Right lobe of liver (tissue), 6 donors: ENCODE data around the gene ARMH1. TPM values are rescaled to one million over a fixed set of nuclear protein-coding genes. Genes with fewer than 3 reads are reported as not detected.
"Not testable (repeated sequence)": the region's sequence is repeated elsewhere in the genome, so short reads cannot be mapped to it uniquely, and the experiment has no call there.

Experiments
- ATAC-seq, 4 donors: fragments of 200-7000 bp; cut with Tn5 transposase; one replicate each; pipeline ENCODE4 v1.9.1; 2020; ENCODE audit warnings: mild to moderate bottlenecking in 4 of 4, moderate library complexity in 4 of 4
- DNase-seq, 3 donors: peaks; one replicate each; pipeline ENCODE4 v3.0.0-alpha.2; 2020
- H3K27ac ChIP-seq, 3 donors: fragments of 200-600 bp; one replicate each; pipeline ENCODE4 v1.8.0; 2022
- H3K27me3 ChIP-seq, 2 donors: fragments of 200-600 bp; one replicate each; pipeline ENCODE4 v1.8.0; 2022
- H3K36me3 ChIP-seq, 4 donors: fragments of 200-600 bp; sonication (generic) in 1 of 4; one replicate each; pipeline versions ENCODE4 v1.5.1 to v1.8.0; 2017 to 2022; ENCODE audit warnings: control low read depth in 1 of 4
- H3K4me1 ChIP-seq, 4 donors: fragments of 200-600 bp; sonication (generic) in 1 of 4; one replicate each; pipeline versions ENCODE4 v1.5.1 to v1.8.0; 2017 to 2022; ENCODE audit warnings: control low read depth in 1 of 4
- H3K4me3 ChIP-seq, 3 donors: fragments of 200-600 bp; one replicate each; pipeline ENCODE4 v1.8.0; 2022
- H3K9me3 ChIP-seq, 4 donors: fragments of 200-600 bp; sonication (generic) in 1 of 4; one replicate each; pipeline versions ENCODE4 v1.5.1 to v1.8.0; 2017 to 2022; ENCODE audit warnings: control low read depth in 1 of 4
- POLR2A ChIP-seq: fragments of 450-650 bp; IDR thresholded peaks from one replicate; pipeline ENCODE4 v1.6.1; 2017; ENCODE audit warnings: antibody characterized with exemption, mild to moderate bottlenecking
- whole genome bisulfite sequencing: methylation state at CpG from one replicate; pipeline ENCODE4 v1.1.6; 2018; ENCODE audit warnings: low coverage, low lambda C conversion rate; ENCODE audit not compliant: insufficient coverage; ENCODE audit errors: missing lambda C conversion rate; 5-methylcytosine and 5-hydroxymethylcytosine counted together
- intact Hi-C, 2 donors: fragments of 100-400 bp; cut with DNase I; formaldehyde crosslinking; loops; one replicate each; pipeline versions ENCODE4 v1.11.2 to v1.14.1; 2022
- total RNA-seq, 6 experiments: library from RNA; depleted of rRNA in 2 of 6; stranded (reverse); fragments of >200 nt in 2 of 6; fragmentation: NEBNext Ultra II Directional in 3 of 6; extraction: Animal tissue kit (Norgen Biotek cat#: 25700) in 3 of 6; gene quantifications; one replicate each; pipeline versions ENCODE4 v1.1.0 to v1.2.4, GENCODE V29; 2016 to 2023
- TF ChIP-seq, protein P1 (sequence below), 4 donors: fragments of 200-600 bp in 3 of 4; fragments of 450-650 bp in 1 of 4; IDR thresholded peaks; one replicate each; pipeline versions ENCODE4 v1.5.1 to v1.8.0; 2016 to 2022; ENCODE audit warnings: antibody characterized with exemption in 4 of 4, mild to moderate bottlenecking in 2 of 4
- donor health status: DM: no; HTN: yes; CAD: no.
- donor health status: DM: no; HTN: no; CAD: no.
- donor health status: DM: no; HTN: no; CAD: no.
- donor health status: DM: no; HTN: yes; CAD: no.
- donor health status: DM: no; HTN: yes; CAD: no.

The ARMH1 gene
- total RNA-seq, 6 experiments from 2014 or later, result 2.7 to 18.4 (median 5.2) TPM

DNA sequence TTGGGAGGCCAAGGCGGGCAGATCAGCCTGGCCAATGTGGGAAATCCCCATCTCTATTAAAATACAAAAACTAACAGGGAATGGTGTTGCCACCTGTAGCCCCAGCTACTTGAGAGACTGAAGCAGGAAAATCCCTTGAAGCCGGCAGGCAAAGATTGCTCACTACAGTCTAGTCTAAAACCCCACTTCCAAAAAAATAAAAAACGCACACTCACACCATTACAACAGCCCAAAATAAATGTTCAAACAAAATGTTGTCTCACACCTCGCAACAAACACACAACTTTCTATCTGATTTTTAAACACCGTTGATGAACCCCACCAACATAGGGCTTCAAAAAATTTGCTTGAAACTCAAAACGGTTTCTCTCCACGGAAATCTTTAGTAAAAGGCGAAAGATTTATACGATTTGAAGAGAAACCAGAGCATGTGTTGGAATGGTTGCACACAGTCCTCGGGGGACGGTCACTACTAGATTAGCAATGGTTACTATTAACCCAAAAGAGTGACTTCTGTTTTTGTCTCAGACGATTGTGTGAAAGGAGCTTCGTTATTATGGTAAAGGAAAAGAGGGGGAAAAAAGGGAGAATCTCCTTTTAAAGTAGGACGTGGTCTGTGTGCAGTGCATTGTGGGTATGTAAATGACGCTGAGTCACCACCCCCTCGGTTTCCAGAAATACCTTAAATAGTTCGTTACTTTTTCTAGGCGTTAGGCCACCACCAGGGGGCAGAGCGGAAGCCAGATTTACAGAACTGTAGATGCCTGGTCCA, 56.4 kb downstream of the ARMH1 start, which contains the start of gene RNU5D-1:
Gene RNU5D-1 (minus strand): TSS at position 430 of the 772 bp plus-strand sequence.
- intact Hi-C loops, result no loop called here

DNA sequence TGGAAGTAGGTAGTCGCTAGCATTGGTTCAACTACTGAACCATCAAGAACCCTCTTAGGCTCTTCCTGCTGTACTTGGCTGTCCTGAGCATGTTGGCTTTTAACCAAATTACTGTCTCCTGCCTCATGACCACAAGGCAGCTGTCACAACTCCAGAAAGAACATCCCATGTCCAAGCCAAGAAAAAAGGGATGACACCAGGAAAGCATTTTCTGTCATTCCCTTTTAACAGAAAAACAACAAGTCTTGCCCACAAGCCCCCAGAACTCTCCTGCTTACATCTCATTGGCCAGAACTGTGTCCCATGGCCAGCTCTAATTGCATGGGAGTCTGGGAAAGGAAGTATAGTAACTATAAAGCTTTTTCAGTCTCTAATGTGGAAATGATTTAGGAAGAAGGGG, 58.9 kb downstream of the ARMH1 start:
- Histone ChIP-seq H3K9me3 (no peaks in the 10 kb centered on the region), H3K4me1 (peaks cover 0 to 6% (median 0%) of the 10 kb centered on the region in 4 donors), H3K27ac (no peak overlapping the region), H3K27me3 (no peaks in the 10 kb centered on the region), H3K36me3 (no peaks in the 10 kb centered on the region), H3K4me3 (no peak overlapping the region)
- WGBS, result 64% methylated on average over 1 of the region's 1 CpG
- ATAC-seq, result no peak
- DNase-seq, result no peak
- TF ChIP-seq, protein P1, sequence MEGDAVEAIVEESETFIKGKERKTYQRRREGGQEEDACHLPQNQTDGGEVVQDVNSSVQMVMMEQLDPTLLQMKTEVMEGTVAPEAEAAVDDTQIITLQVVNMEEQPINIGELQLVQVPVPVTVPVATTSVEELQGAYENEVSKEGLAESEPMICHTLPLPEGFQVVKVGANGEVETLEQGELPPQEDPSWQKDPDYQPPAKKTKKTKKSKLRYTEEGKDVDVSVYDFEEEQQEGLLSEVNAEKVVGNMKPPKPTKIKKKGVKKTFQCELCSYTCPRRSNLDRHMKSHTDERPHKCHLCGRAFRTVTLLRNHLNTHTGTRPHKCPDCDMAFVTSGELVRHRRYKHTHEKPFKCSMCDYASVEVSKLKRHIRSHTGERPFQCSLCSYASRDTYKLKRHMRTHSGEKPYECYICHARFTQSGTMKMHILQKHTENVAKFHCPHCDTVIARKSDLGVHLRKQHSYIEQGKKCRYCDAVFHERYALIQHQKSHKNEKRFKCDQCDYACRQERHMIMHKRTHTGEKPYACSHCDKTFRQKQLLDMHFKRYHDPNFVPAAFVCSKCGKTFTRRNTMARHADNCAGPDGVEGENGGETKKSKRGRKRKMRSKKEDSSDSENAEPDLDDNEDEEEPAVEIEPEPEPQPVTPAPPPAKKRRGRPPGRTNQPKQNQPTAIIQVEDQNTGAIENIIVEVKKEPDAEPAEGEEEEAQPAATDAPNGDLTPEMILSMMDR (IDR thresholded peaks at IDR 0.05), result no peak
- TF ChIP-seq POLR2A, result no peak
- intact Hi-C loops, result no loop called here

More for the DNA sequence above, 56.4 kb downstream of the ARMH1 start, which contains the start of gene RNU5D-1:
- WGBS, result 0% methylated on average over 19 of the region's 19 CpGs
- Histone ChIP-seq H3K4me3 (peak within 1 kb of the TSS in 2 of 3 donors; percentile 5 to 28), H3K27ac (peak within 1 kb of the TSS; percentile 89 to 91 (median 89)), H3K36me3 (no peaks in the 10 kb centered on the region), H3K9me3 (no peaks in the 10 kb centered on the region), H3K4me1 (peaks cover 0 to 6% (median 0%) of the 10 kb centered on the region in 4 donors), H3K27me3 (no peaks in the 10 kb centered on the region)
- DNase-seq (peak; percentile 88 to 95 (median 92)), ATAC-seq (peak; percentile 90 to 94 (median 92))
- peak; percentile 94 for TF ChIP-seq POLR2A
- TF ChIP-seq, protein P1 (IDR thresholded peaks at IDR 0.05), result peak; percentile 80 to 90 (median 84)

DNA sequence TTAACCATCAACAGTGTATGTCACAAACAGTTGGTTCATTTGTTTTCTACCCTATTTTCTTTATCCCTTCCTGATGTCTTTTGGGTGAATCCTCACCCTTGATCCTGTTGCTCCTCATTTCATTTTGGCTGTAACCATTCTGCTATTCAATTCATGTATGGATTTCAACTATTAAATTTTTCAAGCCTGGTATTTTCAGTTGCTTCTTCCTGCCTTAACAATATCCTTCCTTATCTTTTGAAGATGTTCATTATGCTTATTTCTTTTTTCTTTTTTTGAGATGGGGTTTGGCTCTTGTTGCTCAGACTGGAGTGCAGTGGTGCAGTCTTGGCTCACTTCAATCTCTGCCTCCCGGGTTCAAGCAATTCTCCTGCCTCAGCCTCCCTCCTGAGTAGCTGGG, 59.3 kb downstream of the ARMH1 start:
- H3K27ac ChIP-seq, result no peak overlapping the region
- no peak overlapping the region for H3K4me3 ChIP-seq
- ATAC-seq (no peak), DNase-seq (no peak)
- no peak for TF ChIP-seq POLR2A
- TF ChIP-seq, protein P1 (IDR thresholded peaks at IDR 0.05), result no peak
- H3K36me3 ChIP-seq, result no peaks in the 10 kb centered on the region
- no peaks in the 10 kb centered on the region for H3K27me3 ChIP-seq
- WGBS, result 83% methylated on average over 1 of the region's 1 CpG
- peaks cover 0 to 6% (median 0%) of the 10 kb centered on the region in 4 donors for H3K4me1 ChIP-seq
- no peaks in the 10 kb centered on the region for H3K9me3 ChIP-seq
- intact Hi-C loops, result no loop called here

DNA sequence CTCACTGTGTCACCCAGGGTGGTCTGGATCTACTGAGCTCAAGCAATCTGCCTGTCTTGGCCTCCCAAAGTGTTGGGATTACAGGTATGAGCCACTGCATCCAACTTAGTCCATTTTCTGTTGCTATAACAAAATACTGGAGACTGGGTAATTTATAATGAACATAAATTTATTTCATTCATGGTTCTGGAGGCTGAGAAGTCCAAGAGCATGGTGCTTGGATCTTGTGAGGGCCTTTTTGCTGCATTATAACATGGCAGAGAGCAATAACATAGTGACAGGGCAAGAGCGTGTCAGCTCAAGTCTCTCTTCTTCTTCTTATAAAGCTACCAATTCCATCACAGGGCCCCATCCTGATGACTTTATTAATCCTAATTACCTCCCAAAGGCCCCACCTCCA, 61.5 kb downstream of the ARMH1 start:
- no peak overlapping the region for H3K4me3 ChIP-seq
- TF ChIP-seq POLR2A, result no peak
- TF ChIP-seq, protein P1 (IDR thresholded peaks at IDR 0.05), result no peak
- ATAC-seq (no peak), DNase-seq (no peak)
- WGBS, result 100% methylated on average over 1 of the region's 1 CpG
- H3K27ac ChIP-seq, result no peak overlapping the region
- no peaks in the 10 kb centered on the region for H3K27me3 ChIP-seq
- peaks cover 0 to 6% (median 3%) of the 10 kb centered on the region in 4 donors for H3K4me1 ChIP-seq
- no peaks in the 10 kb centered on the region for H3K36me3 ChIP-seq
- intact Hi-C loops, result no loop called here
- no peaks in the 10 kb centered on the region for H3K9me3 ChIP-seq

DNA sequence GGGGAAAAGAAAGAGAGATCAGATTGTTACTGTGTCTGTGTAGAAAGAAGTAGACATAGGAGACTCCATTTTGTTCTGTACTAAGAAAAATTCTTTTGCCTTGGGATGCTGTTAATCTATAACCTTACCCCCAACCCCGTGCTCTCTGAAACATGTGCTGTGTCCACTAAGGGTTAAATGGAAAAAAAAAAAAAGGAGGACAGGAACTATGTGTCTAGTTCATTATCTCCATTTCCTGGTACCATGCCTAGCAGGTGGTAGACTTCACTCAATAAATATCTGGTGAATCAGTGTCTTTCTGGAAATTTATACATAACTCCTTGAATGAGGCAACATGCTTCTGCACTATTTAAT, 64.4 kb downstream of the ARMH1 start:
- 22% methylated on average over 1 of the region's 1 CpG for WGBS
- H3K4me1 ChIP-seq, ATAC-seq, H3K27me3 ChIP-seq, H3K36me3 ChIP-seq, H3K9me3 ChIP-seq, intact Hi-C loops, DNase-seq: not testable (repeated sequence)
- Histone ChIP-seq H3K4me3 (peak overlapping the region; percentile 43 to 55 (median 45)), H3K27ac (peak overlapping the region; percentile 47 to 70 (median 66))
